ENCODE results near the gene CYBC1.

Gene CYBC1

GRCh38 chr17:82436601-82437324 lies 13.8 kb downstream of the CYBC1 start:
- no peak for DNase-seq (ENCODE audit: low spot score)
- in situ Hi-C loops (cut with MboI; ENCODE audit: low pct_unique_long_range_greater_than_20kb, low sequenced_read_pairs, unreplicated experiment), result no loop called here
- TF ChIP-seq CTCF (IDR thresholded peaks at IDR 0.05; ENCODE audit: extremely low read depth, insufficient read depth, missing control alignments), result no peak

- no peak for TF ChIP-seq CTCF (IDR thresholded peaks at IDR 0.05; ENCODE audit: extremely low read depth, insufficient read depth, missing control alignments)
- in situ Hi-C loops (cut with MboI; ENCODE audit: low pct_unique_long_range_greater_than_20kb, low sequenced_read_pairs, unreplicated experiment), result no loop called here
- DNase-seq (ENCODE audit: low spot score), result no peak
These were observed 14.7 kb downstream of the CYBC1 start for GRCh38 chr17:82435601-82436583.

- in situ Hi-C loops (cut with MboI; ENCODE audit: low pct_unique_long_range_greater_than_20kb, low sequenced_read_pairs, unreplicated experiment), result no loop called here
- DNase-seq (ENCODE audit: low spot score), result no peak
- TF ChIP-seq CTCF (IDR thresholded peaks at IDR 0.05; ENCODE audit: extremely low read depth, insufficient read depth, missing control alignments), result no peak
These were observed 15.4 kb downstream of the CYBC1 start for GRCh38 chr17:82435103-82435502.

- DNase-seq (ENCODE audit: low spot score), result no peak
- in situ Hi-C loops (cut with MboI; ENCODE audit: low pct_unique_long_range_greater_than_20kb, low sequenced_read_pairs, unreplicated experiment), result no loop called here
- TF ChIP-seq CTCF (IDR thresholded peaks at IDR 0.05; ENCODE audit: extremely low read depth, insufficient read depth, missing control alignments), result no peak
These were observed 16.4 kb downstream of the CYBC1 start for GRCh38 chr17:82434216-82434565.

GRCh38 chr17:82433560-82434215 lies 16.9 kb downstream of the CYBC1 start:
- no peak for DNase-seq (ENCODE audit: low spot score)
- in situ Hi-C loops (cut with MboI; ENCODE audit: low pct_unique_long_range_greater_than_20kb, low sequenced_read_pairs, unreplicated experiment), result no loop called here
- TF ChIP-seq CTCF (IDR thresholded peaks at IDR 0.05; ENCODE audit: extremely low read depth, insufficient read depth, missing control alignments), result no peak

- TF ChIP-seq CTCF (IDR thresholded peaks at IDR 0.05; ENCODE audit: extremely low read depth, insufficient read depth, missing control alignments), result no peak
- in situ Hi-C loops (cut with MboI; ENCODE audit: low pct_unique_long_range_greater_than_20kb, low sequenced_read_pairs, unreplicated experiment), result no loop called here
These were observed 18.5 kb downstream of the CYBC1 start for GRCh38 chr17:82432017-82432416.

More at GRCh38 chr17:82432017-82432416, 18.5 kb downstream of the CYBC1 start:
- no peak for DNase-seq (ENCODE audit: low spot score)
